GM19023 (cell line): Measurements from ENCODE around the gene GPR68.
"Not testable (repeated sequence)": the region's sequence is repeated elsewhere in the genome, so short reads cannot be mapped to it uniquely, and the experiment has no call there.

Experiments
- ATAC-seq: cut with Tn5 transposase; IDR thresholded peaks from one replicate; pipeline ENCODE4 v1.9.1; 2021; ENCODE audit warnings: mild to moderate bottlenecking, moderate library complexity; ENCODE audit not compliant: unreplicated experiment

Gene GPR68

GRCh38 chr14:91273273-91273884 lies 28.9 kb upstream of the GPR68 start:
- no peak for ATAC-seq

GRCh38 chr14:91272341-91273272 lies 28.1 kb upstream of the GPR68 start:
- no peak for ATAC-seq

- ATAC-seq, result no peak
Measured at GRCh38 chr14:91271639-91272038, 27.1 kb upstream of the GPR68 start.

- ATAC-seq, result no peak
Measured at GRCh38 chr14:91270619-91271018, 26.1 kb upstream of the GPR68 start.

GRCh38 chr14:91270188-91270587 lies 25.7 kb upstream of the GPR68 start:
- ATAC-seq, result no peak

- no peak for ATAC-seq
Measured at GRCh38 chr14:91269076-91269991, 24.8 kb upstream of the GPR68 start.

- ATAC-seq, result no peak
Measured at GRCh38 chr14:91267965-91268437, 23.5 kb upstream of the GPR68 start.

- not testable (repeated sequence) for ATAC-seq
Measured at GRCh38 chr14:91266276-91266675, 21.8 kb upstream of the GPR68 start.

GRCh38 chr14:91265404-91265803 lies 20.9 kb upstream of the GPR68 start:
- no peak for ATAC-seq

- ATAC-seq, result no peak
Measured at GRCh38 chr14:91264151-91265150, 19.9 kb upstream of the GPR68 start.

- no peak for ATAC-seq
Measured at GRCh38 chr14:91263329-91263728, 18.8 kb upstream of the GPR68 start.

- no peak for ATAC-seq
Measured at GRCh38 chr14:91261986-91262549, 17.6 kb upstream of the GPR68 start.

GRCh38 chr14:91261115-91261514 lies 16.6 kb upstream of the GPR68 start:
- no peak for ATAC-seq

- ATAC-seq, result no peak
Measured at GRCh38 chr14:91258876-91259275, 14.4 kb upstream of the GPR68 start.

GRCh38 chr14:91258011-91258618 lies 13.6 kb upstream of the GPR68 start:
- no peak for ATAC-seq

- ATAC-seq, result no peak
Measured at GRCh38 chr14:91257328-91258010, 13.0 kb upstream of the GPR68 start.

GRCh38 chr14:91256661-91257060 lies 12.2 kb upstream of the GPR68 start:
- no peak for ATAC-seq

GRCh38 chr14:91255026-91255695 lies 10.7 kb upstream of the GPR68 start:
- no peak for ATAC-seq
